Activated T-cell treated with anti-CD3 and anti-CD28 coated beads, Interleukin-2, amount 50 U/mL, for 4 hours (primary cell): ENCODE data around the gene GPSM3. TPM values are rescaled to one million over a fixed set of nuclear protein-coding genes. Genes with fewer than 3 reads are reported as not detected.
A peak's percentile ranks its signal among the peaks of the same experiment; 100 is the strongest.

ENCODE experiments used
- ATAC-seq, 2 donors: fragments of 200-7000 bp; cut with Tn5 transposase; one replicate each; pipeline ENCODE4 v1.10.0; 2021
- DNase-seq: peaks from one replicate; pipeline ENCODE4 v3.0.0-alpha.2; 2020
- H3K27me3 Mint-ChIP-seq: one replicate; pipeline ENCODE4 v1.8.0; 2021; ENCODE audit warnings: low read depth, mixed read lengths
- H3K36me3 Mint-ChIP-seq: one replicate; pipeline ENCODE4 v1.8.0; 2022; ENCODE audit warnings: mixed read lengths; ENCODE audit not compliant: insufficient read depth
- H3K4me1 Mint-ChIP-seq: one replicate; pipeline ENCODE4 v1.8.0; 2021; ENCODE audit warnings: low read depth, mixed read lengths
- H3K4me3 Mint-ChIP-seq: one replicate; pipeline ENCODE4 v1.8.0; 2021; ENCODE audit warnings: mild to moderate bottlenecking, moderate library complexity, mixed read lengths
- H3K9me3 Mint-ChIP-seq: one replicate; pipeline ENCODE4 v1.8.0; 2021; ENCODE audit warnings: mixed read lengths
- total RNA-seq, 3 donors: library from RNA; stranded (reverse); gene quantifications; one replicate each; pipeline ENCODE4 v1.2.1, GENCODE V29; 2021

The GPSM3 gene, protein sequence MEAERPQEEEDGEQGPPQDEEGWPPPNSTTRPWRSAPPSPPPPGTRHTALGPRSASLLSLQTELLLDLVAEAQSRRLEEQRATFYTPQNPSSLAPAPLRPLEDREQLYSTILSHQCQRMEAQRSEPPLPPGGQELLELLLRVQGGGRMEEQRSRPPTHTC
- total RNA-seq: 10 to 100 TPM; 37.1 to 47.6 (median 43.4) TPM

DNA sequence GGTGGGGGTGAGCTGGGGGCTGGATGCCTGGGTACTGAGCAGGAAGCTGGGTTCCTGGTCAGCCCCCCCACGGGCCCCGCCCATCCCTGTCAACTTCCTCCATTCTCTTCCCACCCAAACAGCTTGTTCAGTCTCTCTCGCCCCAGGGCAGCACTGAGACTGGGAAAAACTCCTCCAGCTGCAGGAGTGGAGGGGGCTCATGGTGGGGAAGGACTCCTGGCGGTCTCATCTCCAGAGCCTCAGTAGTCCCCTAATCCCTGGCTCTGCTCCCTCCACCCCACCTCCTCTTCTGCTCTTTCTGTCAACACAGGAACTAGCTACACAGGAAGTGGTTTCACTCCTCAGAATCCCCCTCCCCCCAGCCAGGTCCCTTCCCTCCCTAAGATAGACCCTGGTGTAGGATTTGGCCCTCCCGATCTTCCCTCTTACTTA, at the start of gene GPSM3:
TSS of gene GPSM3 (minus strand) at position 36 of the 432 bp plus-strand sequence. CDS start 130 bp downstream, outside the sequence.
- Mint-ChIP-seq H3K36me3 (peaks cover 4% of the 10 kb centered on the region), H3K4me3 (peak within 1 kb of the TSS; percentile 92), H3K9me3 (no peaks in the 10 kb centered on the region), H3K4me1 (peaks cover 65% of the 10 kb centered on the region), H3K27me3 (no peaks in the 10 kb centered on the region)
- peak; percentile 25 for DNase-seq
- ATAC-seq: no peak

GRCh38 chr6:32240686-32241085, 48.2 kb upstream of the GPSM3 start:
- ATAC-seq: no peak
- no peak for DNase-seq

GRCh38 chr6:32239462-32239861, 47.0 kb upstream of the GPSM3 start:
- ATAC-seq (no peak), DNase-seq (no peak)
- no peak overlapping the region for H3K4me3 Mint-ChIP-seq
- H3K36me3 Mint-ChIP-seq: no peaks in the 10 kb centered on the region
- peaks cover 3% of the 10 kb centered on the region for H3K27me3 Mint-ChIP-seq
- peaks cover 9% of the 10 kb centered on the region for H3K4me1 Mint-ChIP-seq
- H3K9me3 Mint-ChIP-seq: no peaks in the 10 kb centered on the region

More at GRCh38 chr6:32240686-32241085, 48.2 kb upstream of the GPSM3 start:
- Mint-ChIP-seq H3K36me3 (no peaks in the 10 kb centered on the region), H3K9me3 (no peaks in the 10 kb centered on the region), H3K4me1 (peaks cover 17% of the 10 kb centered on the region), H3K4me3 (no peak overlapping the region), H3K27me3 (peaks cover 2% of the 10 kb centered on the region)

GRCh38 chr6:32234934-32235333, 42.5 kb upstream of the GPSM3 start:
- H3K36me3 Mint-ChIP-seq: no peaks in the 10 kb centered on the region
- peaks cover 3% of the 10 kb centered on the region for H3K27me3 Mint-ChIP-seq
- H3K9me3 Mint-ChIP-seq: no peaks in the 10 kb centered on the region
- no peak overlapping the region for H3K4me3 Mint-ChIP-seq
- ATAC-seq (no peak), DNase-seq (no peak)
- H3K4me1 Mint-ChIP-seq: no peaks in the 10 kb centered on the region

GRCh38 chr6:32226434-32226833, 34.0 kb upstream of the GPSM3 start:
- ATAC-seq (no peak), DNase-seq (no peak)
- Mint-ChIP-seq H3K4me3 (no peak overlapping the region), H3K4me1 (peaks cover 11% of the 10 kb centered on the region), H3K9me3 (no peaks in the 10 kb centered on the region), H3K36me3 (no peaks in the 10 kb centered on the region), H3K27me3 (no peaks in the 10 kb centered on the region)

- H3K27me3 Mint-ChIP-seq: peaks cover under 1% of the 10 kb centered on the region
Observed at GRCh38 chr6:32224696-32225095, 32.3 kb upstream of the GPSM3 start.

GRCh38 chr6:32223258-32224235, 31.1 kb upstream of the GPSM3 start, which contains the start of gene NOTCH4:
Gene NOTCH4 (minus strand): TSS chr6:32224067. CDS start chr6:32223928, 139 bp downstream.
- DNase-seq: no peak
- no peak within 1 kb of the TSS for H3K4me3 Mint-ChIP-seq
- H3K36me3 Mint-ChIP-seq: no peaks in the 10 kb centered on the region
- peaks cover 11% of the 10 kb centered on the region for H3K4me1 Mint-ChIP-seq
- H3K9me3 Mint-ChIP-seq: no peaks in the 10 kb centered on the region
- peaks cover 3% of the 10 kb centered on the region for H3K27me3 Mint-ChIP-seq
- ATAC-seq: no peak

More at GRCh38 chr6:32224696-32225095, 32.3 kb upstream of the GPSM3 start:
- no peak for DNase-seq
- Mint-ChIP-seq H3K4me1 (peaks cover 11% of the 10 kb centered on the region), H3K36me3 (no peaks in the 10 kb centered on the region), H3K4me3 (no peak overlapping the region), H3K9me3 (no peaks in the 10 kb centered on the region)
- ATAC-seq: no peak

DNA sequence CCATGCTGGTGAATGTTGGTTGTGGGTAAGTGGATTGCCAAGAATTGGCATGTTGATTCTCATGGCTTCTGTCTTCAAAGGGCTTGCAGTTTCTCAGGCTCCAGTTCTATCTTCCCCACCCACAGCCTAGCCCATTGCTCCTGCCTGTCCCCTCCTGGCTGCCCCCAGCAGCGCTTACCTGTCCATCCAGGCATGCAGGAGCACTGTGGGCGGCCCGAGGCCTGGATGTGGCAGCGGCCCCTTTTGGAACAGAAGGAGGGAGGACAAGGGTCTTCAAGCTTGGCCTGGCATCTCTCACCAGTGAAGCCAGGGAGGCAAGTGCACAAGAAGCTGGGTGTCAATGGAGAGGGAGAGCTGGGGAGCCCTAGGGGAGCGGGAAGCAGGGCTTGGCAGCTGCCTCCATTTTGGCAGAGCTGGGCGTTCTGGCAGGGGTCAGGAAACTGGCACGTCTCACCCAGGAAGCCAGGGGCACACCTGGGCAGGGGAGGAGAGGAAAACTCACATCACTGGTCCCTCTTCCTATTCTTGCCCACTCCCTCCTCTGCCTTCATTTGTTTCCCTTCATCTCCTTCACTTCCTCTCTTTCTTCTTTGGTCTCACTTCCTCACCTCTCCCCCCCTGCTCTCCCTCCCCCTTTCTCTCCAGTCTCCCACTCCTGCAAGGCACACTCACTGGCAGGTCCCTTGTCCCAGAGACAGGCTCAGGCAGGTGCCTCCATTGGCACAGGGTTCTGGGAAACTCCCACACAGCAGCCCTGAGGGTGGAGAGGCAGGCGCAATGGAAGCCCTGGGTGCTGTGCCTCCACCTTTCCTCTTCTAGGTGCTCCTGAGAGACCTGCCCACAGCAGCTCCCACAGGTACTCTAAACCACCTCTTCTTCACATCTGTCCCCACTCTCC, 30.1 kb upstream of the GPSM3 start:
- H3K27me3 Mint-ChIP-seq: peaks cover 3% of the 10 kb centered on the region
- DNase-seq (no peak), ATAC-seq (no peak)
- no peak overlapping the region for H3K4me3 Mint-ChIP-seq
- H3K9me3 Mint-ChIP-seq: no peaks in the 10 kb centered on the region
- H3K36me3 Mint-ChIP-seq: no peaks in the 10 kb centered on the region
- H3K4me1 Mint-ChIP-seq: peaks cover 11% of the 10 kb centered on the region

DNA sequence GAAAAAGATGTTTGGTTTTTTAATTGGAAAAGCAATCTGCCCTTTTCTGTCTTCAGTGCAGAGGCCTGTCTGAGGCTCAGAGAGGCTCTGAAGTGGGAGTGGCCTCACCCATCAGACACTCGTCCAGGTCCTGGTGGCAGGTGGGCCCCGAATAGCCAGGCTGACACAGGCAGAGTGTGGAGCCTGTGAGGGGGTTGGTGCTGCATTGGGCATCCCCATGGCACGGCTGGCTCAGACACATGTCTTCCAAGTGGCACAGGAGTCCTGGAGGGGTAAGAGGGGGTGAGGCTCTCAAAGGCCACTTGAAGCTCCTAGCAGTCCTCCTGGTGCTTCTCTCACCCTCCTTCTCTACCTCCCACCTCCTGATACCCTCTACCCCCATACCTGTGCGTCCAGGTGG, 27.6 kb upstream of the GPSM3 start:
- DNase-seq (no peak), ATAC-seq (no peak)
- no peaks in the 10 kb centered on the region for H3K9me3 Mint-ChIP-seq
- H3K36me3 Mint-ChIP-seq: no peaks in the 10 kb centered on the region
- peaks cover 8% of the 10 kb centered on the region for H3K4me1 Mint-ChIP-seq
- peaks cover 3% of the 10 kb centered on the region for H3K27me3 Mint-ChIP-seq
- H3K4me3 Mint-ChIP-seq: no peak overlapping the region

DNA sequence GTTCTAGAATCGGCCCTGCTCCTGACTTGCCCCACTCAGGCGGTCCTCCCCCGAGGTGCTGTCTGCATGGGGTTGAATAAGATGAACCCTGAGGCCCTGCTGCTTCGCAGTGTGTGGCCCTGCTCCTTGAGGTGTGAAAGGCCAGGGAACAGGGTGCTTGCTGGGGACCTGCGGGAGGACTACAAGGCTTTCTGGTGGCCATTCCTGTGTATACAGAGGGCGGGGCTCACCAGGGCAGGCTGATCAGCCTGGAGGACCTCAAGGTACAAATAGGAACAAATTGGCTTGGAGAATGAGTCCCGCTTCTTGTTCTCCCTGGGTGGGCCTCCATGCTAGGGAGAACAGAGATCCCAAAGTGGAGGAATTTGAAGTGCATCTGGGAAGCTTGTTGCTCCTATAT, 25.7 kb upstream of the GPSM3 start:
- DNase-seq (no peak), ATAC-seq (no peak)
- peaks cover 7% of the 10 kb centered on the region for H3K4me1 Mint-ChIP-seq
- no peaks in the 10 kb centered on the region for H3K36me3 Mint-ChIP-seq
- no peaks in the 10 kb centered on the region for H3K9me3 Mint-ChIP-seq
- H3K27me3 Mint-ChIP-seq: peaks cover 3% of the 10 kb centered on the region
- H3K4me3 Mint-ChIP-seq: no peak overlapping the region

DNA sequence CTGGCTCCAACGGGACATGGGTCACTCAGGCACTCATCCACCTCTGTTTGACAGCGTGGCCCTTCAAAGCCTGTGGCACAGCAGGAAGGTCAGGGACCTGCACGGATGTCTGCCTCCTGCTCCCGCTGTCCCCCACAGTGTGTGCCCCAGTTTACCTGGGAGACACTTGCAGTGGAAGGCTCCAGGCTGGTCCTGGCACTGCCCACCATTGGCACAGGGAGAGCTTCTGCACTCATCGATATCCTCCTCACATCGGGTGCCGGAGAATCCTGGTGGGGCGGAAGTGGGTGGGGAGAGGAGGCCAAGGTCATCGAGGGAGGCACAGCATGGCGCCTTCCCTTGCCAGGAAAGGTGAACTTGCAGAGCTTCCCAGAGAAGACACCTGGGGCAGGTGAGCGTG, 24.6 kb upstream of the GPSM3 start:
- Mint-ChIP-seq H3K27me3 (peaks cover 3% of the 10 kb centered on the region), H3K4me1 (no peaks in the 10 kb centered on the region), H3K4me3 (no peak overlapping the region), H3K9me3 (no peaks in the 10 kb centered on the region), H3K36me3 (no peaks in the 10 kb centered on the region)
- DNase-seq (no peak), ATAC-seq (no peak)

DNA sequence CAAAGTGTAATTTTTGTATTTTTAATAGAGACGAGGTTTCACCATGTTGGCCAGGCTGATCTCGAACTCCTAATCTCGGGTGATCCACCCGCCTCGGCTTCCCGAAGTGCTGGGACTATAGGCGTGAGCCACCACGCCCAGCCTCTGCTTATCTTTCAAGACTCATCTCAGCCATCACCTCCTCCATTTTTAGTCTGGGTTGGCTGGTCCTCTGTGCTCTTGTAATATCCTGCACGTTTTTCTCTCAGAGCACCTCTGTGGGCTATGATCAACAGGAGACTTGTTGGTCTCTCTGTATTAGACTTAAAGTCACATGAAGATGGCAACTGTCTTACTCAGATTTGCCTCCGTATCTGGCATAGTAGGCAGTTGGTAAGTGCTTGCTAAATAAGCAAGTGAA, 23.8 kb upstream of the GPSM3 start:
- no peaks in the 10 kb centered on the region for H3K9me3 Mint-ChIP-seq

DNA sequence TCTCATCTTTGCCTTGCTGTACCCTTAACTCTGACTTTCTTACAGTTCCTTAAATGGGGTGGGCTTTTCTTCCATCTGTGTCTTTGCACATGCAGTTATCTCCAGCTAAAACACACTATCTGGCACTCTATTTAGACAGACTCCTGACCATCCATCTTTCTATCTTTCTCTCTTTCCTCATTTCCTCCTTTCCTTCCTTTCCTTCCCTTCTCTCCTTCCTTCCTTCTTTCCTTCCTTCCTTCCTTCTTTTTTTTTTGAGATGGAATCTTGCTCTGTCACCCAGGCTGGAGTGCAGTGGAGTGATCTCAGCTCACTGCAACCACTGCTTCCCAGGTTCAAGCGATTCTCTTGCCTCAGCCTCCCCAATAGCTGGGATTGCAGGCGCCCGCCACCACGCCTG, 23.2 kb upstream of the GPSM3 start:
- DNase-seq: no peak
- H3K4me3 Mint-ChIP-seq: no peak overlapping the region
- no peaks in the 10 kb centered on the region for H3K9me3 Mint-ChIP-seq
- H3K4me1 Mint-ChIP-seq: no peaks in the 10 kb centered on the region
- peaks cover 3% of the 10 kb centered on the region for H3K27me3 Mint-ChIP-seq
- ATAC-seq: no peak
- H3K36me3 Mint-ChIP-seq: no peaks in the 10 kb centered on the region

More for the DNA sequence above, 23.8 kb upstream of the GPSM3 start:
- DNase-seq (no peak), ATAC-seq (no peak)
- Mint-ChIP-seq H3K36me3 (no peaks in the 10 kb centered on the region), H3K4me3 (no peak overlapping the region), H3K27me3 (peaks cover 3% of the 10 kb centered on the region), H3K4me1 (no peaks in the 10 kb centered on the region)

GRCh38 chr6:32214126-32214525, 21.7 kb upstream of the GPSM3 start:
- H3K4me1 Mint-ChIP-seq: no peaks in the 10 kb centered on the region

More at GRCh38 chr6:32214126-32214525, 21.7 kb upstream of the GPSM3 start:
- DNase-seq: no peak
- Mint-ChIP-seq H3K36me3 (no peaks in the 10 kb centered on the region), H3K27me3 (no peaks in the 10 kb centered on the region), H3K4me3 (no peak overlapping the region), H3K9me3 (no peaks in the 10 kb centered on the region)
- no peak for ATAC-seq
